Hypothalamus (tissue), 51 donors: ENCODE measurements around the gene AGAP2.
A peak's percentile ranks its signal among the peaks of the same experiment; 100 is the strongest.
"Not testable (repeated sequence)": the region's sequence is repeated elsewhere in the genome, so short reads cannot be mapped to it uniquely, and the experiment has no call there.

Source experiments
- DNase-seq, 51 donors: peaks; one replicate each; lab custom pipeline; 2025; lab: John Stamatoyannopoulos, UW

The AGAP2 gene

DNA sequence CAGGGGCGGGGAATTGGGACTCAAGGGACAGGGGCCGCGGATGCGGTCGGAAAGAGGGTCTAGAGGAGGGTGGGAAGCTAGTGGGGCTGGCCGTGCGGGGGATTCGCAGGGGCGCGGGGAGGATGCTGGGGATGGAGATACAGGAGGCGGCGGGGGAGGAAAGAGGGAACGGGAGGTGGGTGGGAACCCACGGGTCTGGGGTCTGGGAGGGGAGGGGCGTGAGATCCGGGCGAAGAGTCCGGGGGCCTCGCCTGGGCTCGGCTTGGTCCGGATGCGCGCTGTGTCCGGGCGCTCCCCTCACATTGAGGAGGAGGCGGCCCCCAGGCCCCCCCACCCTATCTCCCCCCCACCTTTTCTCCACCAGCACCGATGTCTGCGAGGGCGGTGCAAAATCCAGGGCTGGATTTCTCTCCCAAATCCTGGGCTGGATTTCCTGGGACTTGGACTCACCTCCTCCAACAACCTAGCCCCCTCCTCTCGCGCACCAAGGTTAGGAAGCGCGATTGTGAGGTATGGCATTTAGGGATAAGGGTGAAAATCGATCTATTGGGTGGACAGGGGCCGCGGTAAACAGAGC is at the start of gene AGAP2:
TSS of gene AGAP2 (minus strand) at position 82 of the 577 bp plus-strand sequence. CDS start 496 bp downstream, outside the sequence.
- peak in 22 of 51 donors; percentile 13 to 60 (median 30) for DNase-seq

DNA sequence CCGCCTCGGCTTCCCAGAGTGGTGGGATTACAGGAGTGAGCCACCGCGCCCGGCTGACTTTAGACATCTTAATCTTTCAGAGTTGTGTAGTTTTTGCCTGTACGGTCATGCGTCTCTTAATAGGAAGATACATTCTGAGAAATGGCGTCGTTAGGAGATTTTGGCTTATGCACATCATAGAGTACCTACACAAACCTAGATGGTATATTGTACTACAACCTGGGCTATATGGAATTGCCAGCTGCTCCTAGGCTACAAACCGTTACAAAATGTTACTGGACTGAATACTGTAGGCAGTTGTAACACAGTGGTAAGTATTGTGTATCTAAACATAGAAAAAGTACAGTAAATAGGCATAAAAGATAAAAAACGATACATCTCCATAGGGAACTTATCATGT is 45.3 kb upstream of the AGAP2 start:
- DNase-seq, result no peak

DNA sequence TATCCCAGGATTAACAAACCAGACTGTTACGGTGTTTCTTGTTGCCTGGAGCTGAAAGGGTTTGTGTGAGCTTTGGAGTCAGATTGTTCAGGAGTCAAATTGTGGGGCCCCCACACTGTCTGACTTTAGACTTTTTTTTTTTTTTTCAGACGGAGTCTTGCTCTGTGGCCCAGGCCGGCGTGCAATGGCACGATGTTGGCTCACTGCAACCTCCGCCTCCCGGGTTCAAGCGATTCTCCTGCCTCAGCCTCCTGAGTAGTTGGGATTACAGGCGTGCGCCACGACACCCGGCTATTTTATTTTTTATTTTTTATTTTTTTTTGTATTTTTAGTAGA is 44.9 kb upstream of the AGAP2 start:
- no peak for DNase-seq

DNA sequence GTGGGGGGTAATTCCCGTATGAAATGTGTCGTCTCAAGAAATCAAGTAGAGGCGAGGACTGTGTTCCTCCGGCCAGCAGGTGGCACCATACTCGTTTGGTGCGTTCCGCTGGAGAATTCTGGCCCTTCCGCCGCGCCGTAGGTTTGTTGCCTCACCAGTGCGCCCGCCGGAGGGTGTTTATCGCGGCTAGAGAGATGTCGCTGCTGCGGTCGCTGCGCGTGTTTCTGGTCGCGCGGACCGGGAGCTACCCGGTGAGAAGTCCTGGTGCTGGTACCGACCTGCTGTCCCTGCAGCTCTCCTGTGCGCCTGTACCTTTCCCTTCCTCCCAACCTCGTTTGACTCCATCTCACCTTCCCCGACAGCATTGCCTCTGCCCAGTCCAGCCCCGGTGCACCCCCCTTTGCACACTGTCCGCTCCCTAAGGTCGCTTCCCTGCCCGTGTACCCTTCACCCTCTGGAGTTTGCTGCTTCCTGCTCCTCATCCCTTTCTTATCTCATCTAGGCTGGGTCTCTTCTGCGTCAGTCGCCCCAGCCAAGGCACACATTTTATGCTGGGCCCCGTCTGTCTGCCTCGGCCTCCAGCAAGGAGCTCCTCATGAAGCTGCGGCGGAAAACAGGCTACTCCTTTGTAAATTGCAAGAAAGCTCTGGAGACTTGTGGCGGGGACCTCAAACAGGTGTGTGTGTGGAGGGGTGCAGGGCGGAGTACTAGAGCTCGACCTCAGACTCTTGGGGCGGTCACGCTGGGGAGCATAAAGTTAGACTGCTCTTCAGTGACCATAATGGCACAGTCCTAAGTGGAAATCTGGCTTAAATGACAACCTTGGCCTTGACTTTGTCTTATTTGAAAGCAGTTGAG is 44.3 kb upstream of the AGAP2 start, which contains the start of gene TSFM:
TSS of gene TSFM (plus strand) at position 180 of the 858 bp plus-strand sequence. CDS start at position 195, 15 bp downstream.
- DNase-seq, result peak; percentile 47 to 97 (median 89)

DNA sequence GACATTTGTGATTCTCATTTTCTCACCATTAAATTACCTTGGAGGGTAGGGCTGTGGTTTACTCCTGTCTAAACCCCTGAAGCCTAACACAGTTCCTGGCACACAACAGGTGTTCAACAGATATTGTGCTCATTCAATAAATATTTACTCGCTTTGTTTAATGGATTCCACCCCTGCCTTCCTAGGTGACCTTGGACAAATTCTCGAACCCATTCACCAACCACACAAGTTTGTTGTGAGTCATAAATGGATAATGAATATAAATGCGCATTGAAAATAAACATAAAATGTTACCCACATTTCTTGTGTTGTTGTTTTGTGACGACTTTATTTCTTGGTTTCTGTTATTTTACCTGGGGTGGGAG is 43.7 kb upstream of the AGAP2 start:
- no peak for DNase-seq

DNA sequence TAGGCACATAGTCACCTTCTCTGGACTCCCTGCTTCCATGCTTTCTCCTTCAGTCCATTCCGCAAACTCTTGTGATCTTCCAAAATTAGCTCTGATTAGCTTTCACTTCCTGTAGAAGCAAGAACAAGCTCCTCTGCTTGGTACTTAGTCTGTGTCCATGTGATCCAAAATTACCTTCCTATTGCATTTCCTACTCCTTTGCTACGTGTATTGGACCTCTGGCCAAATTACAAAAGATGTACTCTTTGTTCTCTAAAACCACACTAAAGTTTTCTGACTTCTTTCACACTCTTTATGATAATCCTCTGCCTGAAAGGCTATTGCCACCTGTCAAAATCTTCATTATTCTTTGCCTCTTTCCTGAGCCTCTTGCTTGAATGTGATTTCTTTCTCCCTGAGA is 43.3 kb upstream of the AGAP2 start:
- no peak for DNase-seq

DNA sequence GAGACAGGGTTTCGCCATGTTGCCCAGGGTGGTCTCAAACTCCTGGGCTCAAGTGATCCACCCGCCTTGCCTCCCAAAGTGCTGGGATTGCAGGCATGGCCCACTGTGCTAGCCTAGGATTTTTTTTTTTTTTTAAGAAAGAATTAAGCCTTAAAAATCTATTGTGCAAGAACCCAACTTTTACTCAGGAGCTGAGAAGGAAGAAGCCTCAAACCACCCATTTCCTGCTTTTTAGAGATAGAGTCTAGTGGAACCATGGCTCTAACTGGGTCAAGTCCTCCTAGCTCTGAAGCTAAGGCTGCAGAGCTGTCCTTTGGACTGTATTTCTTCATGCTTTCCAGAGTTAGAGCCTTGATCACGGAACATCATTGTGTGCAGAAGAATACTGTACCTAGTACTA is 42.7 kb upstream of the AGAP2 start:
- no peak for DNase-seq

DNA sequence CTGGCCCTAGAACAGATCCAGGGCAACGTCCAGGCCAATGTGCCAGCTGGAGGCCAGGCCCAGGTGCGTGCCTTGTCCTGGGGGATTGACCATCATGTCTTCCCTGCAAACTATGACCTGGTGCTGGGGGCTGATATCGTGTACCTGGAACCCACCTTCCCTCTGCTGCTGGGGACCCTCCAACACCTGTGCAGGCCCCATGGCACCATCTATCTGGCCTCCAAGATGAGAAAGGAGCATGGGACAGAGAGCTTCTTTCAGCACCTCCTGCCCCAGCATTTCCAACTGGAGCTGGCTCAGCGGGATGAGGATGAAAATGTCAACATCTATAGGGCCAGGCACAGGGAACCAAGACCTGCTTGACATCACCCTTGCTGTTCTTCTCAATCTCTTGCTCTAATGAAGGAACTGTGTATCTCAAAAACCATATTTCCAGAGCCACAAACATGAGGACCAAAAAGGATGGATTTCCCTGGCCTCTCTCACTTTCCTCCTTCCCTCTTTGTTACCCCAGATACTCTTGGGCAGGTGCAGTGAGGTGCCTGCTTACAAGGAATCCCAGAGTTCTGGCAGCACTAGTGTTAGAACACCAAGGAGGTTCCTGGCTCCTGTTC is 41.8 kb upstream of the AGAP2 start:
- DNase-seq, result no peak

DNA sequence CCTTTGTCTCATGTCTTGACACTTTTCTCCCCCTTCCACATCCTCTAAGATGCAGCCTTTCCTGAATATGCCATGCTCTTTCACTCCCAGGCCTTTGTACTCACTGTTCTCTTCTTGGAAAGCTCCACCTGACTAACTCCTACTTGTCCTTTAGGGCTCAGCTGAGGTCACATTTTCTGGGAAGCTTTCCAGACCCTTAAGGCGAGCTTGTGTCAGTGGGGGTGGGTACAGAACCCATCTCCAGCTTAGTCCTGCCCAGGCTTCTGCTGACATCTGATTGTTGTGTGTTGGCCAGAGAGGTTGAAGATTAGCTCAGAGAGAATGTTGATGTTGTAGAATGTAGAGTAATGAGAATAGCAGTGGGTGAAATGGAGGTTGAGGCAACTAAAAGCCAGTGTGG is 41.2 kb upstream of the AGAP2 start:
- DNase-seq, result no peak

DNA sequence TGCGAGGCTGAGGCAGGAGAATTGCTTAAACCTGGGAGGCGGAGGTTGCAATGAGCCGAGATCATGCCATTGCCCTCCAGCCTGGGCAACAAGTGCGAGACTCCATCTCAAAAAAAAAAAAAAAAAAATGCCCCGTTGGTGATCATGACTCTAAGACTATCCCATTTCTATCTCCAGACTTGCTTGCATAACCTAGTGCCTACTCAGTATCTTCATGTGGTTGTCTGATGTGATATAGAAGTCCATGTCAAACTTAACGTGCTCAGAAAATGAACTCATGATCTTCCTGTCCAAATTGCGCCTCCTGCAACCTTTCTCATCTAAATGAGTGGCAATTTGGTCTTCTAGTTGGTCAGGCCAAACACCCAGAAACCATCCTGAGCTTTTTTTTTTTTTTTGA is 39.4 kb upstream of the AGAP2 start:
- DNase-seq, result no peak

DNA sequence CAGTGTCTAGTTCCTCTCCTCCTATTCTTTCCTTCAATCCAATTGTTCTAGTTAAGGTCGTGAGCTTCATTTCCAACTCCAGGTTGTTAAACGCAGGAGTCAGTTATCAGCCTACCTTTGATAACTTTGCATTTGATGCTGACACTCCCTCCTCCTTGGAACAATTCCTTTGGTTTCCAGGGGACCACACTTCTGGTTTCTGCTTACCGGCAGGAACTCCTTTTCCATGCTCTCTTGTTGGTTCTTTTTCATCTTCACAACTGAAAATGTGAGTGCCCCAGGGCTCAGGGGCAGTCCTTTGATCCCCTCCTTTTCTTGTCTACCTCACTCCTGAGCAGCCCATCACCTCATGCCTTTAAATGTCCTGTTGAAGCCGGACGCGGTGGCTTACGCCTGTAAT is 38.8 kb upstream of the AGAP2 start:
- no peak for DNase-seq

DNA sequence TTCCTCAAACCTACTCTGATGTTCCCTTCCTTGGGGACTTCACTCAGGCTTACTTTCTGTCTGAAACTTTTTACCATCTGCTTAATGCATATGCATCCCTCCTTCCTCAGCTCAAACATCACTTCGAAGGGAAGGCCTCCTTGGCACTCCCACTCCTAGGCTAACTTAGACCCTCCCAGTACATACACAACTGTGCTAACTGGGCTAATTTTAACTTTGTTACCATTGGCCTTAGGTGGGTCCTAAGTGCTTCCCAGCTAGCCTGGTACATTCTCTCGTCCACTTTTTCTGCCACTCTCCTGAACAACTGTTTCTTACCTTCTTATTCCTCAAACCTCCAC is 37.7 kb upstream of the AGAP2 start:
- no peak for DNase-seq

DNA sequence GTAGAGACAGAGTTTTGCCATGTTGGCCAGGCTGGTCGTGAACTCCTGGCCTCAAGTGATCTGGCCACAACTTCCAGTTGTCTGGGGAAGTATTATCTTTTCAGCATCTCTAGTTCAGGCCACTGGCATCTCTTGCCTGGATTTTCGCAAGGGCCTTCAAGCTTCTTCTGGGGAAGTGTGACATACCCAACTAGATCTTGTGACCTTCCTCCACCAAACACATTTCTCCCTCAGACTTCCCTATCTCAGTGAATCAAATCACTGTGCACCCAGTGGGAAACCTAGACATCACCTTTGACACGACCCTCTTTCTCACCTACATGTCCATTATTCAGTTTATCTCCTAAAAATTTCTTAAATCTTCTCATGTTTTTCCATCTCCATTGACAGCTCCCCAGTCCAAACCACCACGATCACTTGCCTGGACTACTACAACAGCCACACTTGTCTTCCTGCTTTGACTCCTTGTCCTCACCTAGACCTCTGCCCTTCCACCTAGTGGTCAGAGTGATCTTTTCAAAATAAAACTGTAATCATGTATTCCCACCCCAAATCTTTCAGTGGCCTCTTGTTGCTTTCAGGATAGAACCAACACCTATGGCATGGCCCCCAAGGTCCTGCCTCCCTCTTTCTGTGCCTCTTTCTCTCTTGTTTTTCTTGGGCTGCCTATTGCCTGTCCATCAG is 37.2 kb upstream of the AGAP2 start:
- DNase-seq, result no peak

DNA sequence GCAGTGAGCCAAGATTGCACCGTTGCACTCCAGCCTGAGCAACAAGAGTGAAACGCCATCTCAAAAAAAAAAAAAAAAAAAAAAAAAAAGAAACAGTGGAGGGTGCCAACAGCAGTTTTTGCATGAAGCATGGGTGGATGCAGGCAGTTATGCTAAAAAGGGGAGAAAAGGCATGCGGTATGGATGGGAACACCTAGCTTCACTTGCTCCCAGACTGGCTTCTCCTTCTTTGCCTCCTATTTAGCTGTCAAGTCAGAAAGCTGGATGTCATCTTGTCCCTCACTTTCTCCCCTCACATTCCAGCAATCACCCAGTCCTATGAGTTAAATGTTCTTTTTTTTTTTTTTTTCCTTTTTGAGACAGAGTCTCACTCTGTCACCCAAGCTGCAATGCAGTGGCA is 36.5 kb upstream of the AGAP2 start:
- DNase-seq, result no peak

DNA sequence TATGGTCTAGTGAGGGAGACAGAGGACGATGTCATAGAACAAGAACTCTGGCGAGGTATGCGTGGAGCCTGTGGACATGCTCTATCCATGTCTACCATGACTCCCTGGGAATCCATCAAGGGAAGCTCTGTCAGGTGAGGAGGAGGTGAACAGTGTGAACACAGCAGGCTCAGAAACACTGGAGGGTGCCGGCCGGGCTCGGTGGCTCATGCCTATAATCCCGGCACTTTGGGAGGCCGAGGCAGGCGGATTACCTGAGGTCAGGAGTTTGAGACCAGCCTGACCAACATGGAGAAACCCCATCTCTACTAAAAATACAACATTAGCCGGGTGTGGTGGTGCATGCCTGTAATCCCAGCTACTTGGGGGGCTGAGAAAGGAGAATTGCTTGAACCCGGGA is 36.1 kb upstream of the AGAP2 start:
- not testable (repeated sequence) for DNase-seq

DNA sequence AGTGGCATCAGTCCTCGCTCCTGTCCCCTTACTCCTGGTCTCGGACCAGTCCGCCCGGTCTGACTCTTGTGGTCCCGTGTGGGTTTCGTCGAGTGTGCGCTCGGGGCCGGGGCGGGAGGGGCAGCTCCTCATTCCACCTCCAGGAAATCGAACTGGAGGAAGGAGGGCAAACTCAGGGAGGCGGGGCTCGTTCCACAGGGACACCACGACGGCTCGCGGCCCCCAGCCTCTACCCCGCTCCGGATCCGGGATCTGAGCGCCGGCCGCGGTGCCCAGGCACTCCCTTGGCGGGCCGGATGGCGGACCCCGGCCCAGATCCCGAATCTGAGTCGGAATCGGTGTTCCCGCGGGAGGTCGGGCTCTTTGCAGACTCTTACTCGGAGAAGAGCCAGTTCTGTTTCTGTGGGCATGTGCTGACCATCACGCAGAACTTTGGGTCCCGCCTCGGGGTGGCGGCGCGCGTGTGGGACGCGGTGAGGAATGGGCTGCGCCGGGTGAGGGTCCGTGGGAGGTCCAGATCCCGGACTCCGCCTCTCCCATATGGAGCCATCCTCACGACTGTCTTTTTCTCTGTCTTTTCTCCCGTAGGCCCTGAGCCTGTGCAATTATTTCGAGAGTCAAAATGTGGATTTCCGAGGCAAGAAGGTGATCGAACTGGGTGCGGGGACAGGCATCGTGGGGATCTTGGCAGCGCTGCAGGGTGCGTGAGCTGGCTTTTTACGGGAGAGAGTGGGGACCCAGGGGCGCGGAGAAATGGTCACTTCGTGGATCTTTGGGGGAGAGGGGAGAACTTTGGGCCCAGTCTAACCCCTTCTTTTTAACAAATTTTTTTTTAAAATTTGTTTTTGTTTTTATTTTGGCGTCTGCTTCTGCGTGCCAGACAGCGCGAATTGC is 34.1 kb upstream of the AGAP2 start, which contains the start of gene EEF1AKMT3:
TSS of gene EEF1AKMT3 (plus strand) at position 186 of the 894 bp plus-strand sequence. CDS start at position 297, 111 bp downstream.
- peak in 28 of 51 donors; percentile 20 to 77 (median 54) for DNase-seq

DNA sequence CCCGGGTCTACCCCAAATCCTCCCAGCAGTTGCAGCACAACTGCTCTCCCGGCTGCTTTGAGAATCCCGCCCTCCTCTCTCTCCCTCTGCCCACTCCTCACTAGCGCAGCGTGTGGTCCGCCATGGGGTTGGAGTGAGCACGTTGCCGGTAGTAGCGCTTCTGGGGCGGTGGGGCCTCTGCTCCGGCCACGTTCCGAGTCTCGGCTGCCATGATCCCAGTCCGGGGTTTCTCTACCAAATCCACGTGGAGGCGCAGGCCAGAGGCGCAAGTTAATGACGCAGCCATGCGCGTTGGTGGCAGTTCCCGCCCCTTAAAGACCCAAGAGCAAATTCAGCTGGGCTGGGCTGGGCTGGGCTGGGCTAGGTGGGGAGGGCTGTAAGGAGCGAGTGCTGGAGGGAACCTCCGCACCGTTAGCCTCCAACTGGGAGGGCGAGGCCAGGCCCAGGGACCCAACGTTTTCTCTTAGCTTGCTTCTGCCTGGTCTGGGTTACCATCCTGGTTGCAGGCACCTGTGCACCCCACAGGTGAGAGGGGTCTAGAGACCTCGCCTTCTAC is 33.4 kb upstream of the AGAP2 start, which contains the start of gene METTL1:
TSS of gene METTL1 (minus strand) at position 233 of the 556 bp plus-strand sequence. CDS start at position 211, 22 bp downstream.
- DNase-seq, result peak; percentile 72 to 97 (median 91)

DNA sequence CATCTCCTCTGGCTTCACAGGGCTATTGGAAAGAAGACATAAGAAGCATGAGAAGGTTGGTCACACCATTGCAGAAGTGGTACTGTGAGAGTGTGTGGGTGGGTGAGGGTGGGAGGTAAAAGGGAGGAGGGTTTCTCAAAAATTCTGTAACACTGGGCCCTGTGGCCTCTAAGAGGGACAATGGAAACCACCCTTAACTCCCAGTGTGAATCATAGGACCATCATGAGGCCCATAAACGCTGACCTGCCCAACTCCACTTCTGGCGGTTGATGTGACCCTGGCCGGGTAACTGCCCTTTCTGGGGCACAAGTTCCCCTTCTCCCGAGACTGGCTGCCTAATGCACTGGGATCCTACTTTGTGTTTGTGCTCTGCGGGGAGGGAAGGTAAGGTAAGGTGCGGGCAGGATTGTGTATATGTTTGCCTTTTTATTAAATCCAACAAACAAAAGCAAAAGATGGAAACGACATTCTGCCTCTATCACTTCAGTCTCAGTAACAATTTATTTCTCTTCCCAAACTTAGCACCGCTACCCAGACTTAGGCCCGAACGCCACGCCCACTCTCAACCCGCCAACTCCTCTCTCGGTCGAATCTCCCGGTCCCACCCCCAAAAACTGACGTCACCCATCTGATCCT is 32.8 kb upstream of the AGAP2 start:
- DNase-seq, result peak in 21 of 51 donors; percentile 54 to 85 (median 74)

DNA sequence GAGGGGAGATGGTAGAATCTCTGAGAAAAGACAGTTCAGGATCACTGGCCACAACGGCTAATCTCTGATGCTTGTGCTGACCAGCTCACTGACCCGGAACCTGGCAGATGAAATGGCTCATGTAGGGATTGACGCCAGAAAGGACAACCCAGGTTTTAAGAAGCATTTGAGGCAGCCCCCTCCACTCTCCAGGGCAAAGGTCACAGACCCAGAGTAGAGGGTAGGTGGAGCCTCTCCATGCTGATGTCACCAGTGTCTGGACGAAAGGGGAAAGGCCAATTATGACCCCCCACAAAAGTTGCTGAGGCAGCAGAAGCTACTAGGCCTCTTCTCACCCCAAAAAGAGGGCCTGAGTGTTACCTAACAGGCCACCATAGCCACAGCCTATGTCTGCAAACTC is 32.2 kb upstream of the AGAP2 start:
- no peak for DNase-seq
